Ovary (tissue), 3 donors: ENCODE results near the gene STX8.

Experiments
- POLR2A ChIP-seq: fragments of 450-650 bp; IDR thresholded peaks from one replicate; pipeline ENCODE4 v1.6.1; 2017; ENCODE audit warnings: antibody characterized with exemption, mild to moderate bottlenecking, moderate library complexity
- TF ChIP-seq, protein P1 (sequence below), 3 donors: fragments of 450-650 bp in 2 of 3; fragments of 200-600 bp in 1 of 3; IDR thresholded peaks; one replicate each; pipeline versions ENCODE4 v1.5.1 to v1.8.0; 2016 to 2022; ENCODE audit warnings: antibody characterized with exemption in 3 of 3, mild to moderate bottlenecking in 1 of 3
- donor health status: DM: no; HTN: no; CAD: no.

DNA sequence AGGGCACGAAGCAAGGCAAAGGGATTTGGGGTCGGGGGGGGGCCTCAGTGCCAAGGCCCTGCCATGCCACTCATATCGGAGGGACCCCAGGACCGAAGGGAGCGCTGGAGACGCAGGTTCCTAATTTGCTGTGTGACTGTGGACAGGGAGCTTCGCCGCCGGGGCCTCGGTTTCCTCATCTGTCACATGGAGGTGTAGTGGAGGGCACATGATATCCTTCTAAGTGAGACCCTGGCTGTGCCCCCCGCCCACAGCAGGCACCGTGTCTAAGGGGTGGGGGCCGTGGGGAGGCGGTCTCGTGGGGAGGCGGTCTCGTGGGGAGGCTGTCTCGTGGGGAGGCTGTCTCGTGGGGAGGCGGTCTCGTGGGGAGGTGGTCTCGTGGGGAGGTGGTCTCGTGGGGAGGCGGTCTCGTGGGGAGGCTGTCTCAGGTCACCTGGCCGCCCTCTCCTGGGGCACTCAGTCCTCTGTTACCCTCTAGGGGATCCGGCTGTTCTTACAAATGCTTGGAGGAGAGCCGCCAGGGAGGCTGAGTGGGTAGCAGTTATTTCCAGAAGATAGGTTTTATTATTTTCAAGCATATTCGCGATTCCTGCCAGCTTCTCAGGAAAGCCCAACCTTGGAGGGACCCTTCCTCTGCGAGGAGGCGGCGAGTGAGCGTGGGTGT lies 349.4 kb downstream of the STX8 start:
- TF ChIP-seq, protein P1, sequence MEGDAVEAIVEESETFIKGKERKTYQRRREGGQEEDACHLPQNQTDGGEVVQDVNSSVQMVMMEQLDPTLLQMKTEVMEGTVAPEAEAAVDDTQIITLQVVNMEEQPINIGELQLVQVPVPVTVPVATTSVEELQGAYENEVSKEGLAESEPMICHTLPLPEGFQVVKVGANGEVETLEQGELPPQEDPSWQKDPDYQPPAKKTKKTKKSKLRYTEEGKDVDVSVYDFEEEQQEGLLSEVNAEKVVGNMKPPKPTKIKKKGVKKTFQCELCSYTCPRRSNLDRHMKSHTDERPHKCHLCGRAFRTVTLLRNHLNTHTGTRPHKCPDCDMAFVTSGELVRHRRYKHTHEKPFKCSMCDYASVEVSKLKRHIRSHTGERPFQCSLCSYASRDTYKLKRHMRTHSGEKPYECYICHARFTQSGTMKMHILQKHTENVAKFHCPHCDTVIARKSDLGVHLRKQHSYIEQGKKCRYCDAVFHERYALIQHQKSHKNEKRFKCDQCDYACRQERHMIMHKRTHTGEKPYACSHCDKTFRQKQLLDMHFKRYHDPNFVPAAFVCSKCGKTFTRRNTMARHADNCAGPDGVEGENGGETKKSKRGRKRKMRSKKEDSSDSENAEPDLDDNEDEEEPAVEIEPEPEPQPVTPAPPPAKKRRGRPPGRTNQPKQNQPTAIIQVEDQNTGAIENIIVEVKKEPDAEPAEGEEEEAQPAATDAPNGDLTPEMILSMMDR (IDR thresholded peaks at IDR 0.05) = no peak
- TF ChIP-seq POLR2A = no peak
